Globus pallidus (tissue), 1 donor: ENCODE measurements around the gene SNX1.
"Not testable (repeated sequence)": the region's sequence is repeated elsewhere in the genome, so short reads cannot be mapped to it uniquely, and the experiment has no call there.

Experiments
- DNase-seq: peaks from one replicate; pipeline ENCODE4 v3.0.0-alpha.2; 2015; ENCODE audit warnings: low spot score

Gene SNX1

DNA sequence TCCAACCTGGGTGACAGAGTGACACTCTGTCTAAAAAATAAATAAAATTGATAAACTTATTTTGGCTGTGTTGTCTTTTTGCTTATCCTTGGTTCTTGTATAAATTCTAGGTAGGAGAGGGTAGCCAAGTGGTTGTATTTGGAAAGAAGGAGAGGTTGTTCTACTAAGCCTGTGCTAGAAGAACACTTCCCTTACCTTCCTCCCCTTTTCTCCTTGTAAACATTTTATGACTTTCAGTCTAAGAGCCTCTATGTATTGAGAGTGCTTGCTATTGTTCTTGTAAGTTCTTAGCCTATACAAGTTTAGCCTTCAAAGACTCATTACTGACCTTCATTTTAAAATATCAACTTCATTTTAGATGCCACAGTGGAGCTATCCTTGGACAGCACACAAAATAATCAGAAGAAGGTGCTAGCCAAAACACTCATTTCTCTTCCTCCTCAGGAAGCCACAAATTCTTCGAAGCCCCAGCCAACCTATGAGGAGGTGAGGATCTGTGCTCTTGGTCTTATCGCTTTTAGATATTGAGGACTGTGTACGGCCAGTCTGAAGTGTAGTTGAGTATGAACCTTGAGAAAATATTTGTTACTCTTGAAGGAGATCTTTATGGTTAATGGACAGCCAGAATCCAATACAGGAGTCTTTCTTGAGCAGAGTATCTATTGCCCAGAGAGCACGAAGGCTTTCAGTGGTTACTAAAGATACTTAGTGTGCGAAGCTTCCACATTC lies 22.1 kb downstream of the SNX1 start:
- no peak for DNase-seq

DNA sequence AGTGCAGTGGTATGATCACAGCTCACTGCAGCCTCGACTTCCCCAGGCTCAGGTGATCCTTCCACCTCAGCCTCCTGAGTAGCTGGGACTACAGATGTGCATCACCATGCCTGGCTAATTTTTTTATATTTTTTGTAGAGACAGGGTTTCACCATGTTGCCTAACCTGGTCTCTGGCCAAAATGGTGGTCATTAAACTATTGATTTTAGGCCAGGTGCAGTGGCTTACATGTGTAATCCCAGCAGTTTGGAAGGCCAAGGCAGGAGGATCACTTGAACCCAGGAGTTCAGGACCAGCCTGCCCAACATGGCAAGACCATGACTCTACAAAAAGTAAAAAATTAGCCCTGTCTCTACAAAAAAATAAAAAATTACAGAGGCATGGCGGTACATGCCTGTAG lies 24.5 kb downstream of the SNX1 start:
- not testable (repeated sequence) for DNase-seq

DNA sequence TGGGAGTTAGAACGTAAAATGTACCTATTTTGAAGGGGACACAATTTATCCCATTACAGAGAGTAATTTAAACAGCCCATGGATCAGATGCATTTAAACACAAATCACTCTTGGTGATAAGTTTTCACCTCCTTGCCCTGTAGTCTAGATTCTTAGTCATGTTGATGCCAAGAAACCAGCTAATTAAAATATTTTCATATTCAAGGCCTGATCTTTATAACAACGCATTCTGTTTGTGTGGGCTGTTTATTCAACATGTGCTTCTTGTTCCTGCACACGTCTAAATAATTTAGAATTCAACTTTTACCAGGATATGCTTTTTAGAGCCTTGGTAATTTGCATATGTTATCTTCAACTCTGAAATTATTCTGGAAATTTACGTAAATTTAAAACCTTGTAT lies 25.8 kb downstream of the SNX1 start:
- DNase-seq, result no peak

DNA sequence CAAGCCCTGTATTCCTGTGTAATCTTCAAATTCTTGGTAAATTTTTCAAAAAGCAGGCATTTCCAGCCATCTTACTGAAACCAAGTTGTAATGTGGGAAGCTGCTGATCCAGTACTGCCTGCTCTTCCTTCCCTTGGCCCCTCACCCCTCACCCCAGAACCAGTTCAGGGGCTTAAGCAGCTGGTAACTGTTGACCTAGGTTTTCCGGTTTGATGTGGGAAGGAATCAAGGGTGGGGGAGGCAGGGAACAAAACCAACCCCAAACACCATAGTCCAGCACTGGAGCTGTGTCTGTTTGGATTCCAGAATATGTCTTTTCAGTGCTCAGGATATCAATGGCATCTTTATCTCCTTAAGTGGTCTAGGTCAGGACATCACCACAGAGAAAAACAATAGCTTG lies 26.7 kb downstream of the SNX1 start:
- DNase-seq, result no peak

DNA sequence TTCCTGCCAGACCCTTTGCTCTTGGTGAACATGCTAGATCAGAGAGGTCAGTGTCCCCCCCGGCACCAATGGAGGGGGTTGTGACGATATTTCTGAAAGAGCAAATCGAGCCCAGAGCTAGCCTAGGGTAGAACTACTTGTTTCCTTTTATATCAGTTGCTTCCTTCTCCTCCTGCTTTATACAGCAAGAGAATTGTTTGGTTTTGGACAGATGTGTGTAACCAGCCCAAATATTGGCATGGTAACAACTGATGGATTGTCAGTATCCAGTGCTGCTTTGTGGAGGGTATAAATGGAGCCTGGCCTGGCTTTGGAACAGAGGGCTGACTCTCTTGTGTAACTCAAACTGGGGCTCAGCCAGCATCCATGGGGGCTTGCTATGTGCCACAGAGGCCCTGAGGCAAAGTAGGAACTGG lies 27.2 kb downstream of the SNX1 start:
- DNase-seq, result peak; percentile 99

DNA sequence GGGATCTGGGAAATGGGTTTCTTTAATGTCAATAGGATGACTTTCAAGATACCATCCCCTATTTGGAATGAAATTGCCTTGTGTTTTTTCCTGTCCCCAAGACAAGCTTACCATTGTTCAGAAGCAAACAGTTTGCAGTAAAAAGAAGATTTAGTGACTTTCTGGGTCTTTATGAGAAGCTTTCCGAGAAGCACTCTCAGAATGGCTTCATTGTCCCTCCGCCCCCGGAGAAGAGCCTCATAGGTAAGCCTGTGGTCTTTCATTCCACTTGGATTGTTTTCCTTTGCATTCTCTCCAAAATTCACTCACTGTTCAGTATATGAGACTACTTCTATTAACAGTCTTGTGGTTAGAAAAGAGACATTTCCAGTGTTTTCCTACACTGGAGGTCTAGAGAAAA lies 30.2 kb downstream of the SNX1 start:
- no peak for DNase-seq

DNA sequence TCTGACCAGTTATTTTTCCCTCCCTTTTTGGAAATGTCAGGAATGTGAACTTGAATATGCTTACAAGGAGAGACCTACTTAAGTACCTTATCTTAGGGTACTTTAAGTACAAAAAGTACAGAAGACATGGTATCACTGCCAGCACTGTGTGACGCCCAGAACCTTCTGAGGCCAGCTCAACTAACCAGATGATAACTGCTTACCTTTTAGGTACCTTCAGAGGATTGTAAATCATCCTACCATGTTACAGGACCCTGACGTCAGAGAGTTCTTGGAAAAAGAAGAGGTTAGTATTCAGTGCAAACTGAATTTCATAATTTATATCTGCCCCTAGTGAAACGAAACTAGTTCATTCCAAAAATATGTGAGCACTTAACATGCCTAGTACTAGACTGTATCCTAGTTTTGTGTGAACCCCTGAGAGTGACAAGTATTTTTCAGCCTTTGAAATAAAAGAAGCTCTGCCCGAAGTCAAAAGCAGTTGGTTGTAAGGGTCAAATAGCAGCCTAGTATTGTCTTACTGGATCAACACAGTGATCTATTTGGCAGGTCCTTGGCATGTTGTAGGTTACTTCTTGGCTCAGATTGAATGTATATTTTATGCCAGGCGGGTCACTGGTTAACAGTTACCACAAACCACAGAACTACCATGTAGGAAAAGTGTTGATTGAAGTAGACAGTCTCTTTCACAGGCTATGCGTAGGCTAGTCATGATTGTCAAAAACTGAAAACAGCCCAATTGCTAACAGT lies 31.9 kb downstream of the SNX1 start:
- DNase-seq, result no peak

DNA sequence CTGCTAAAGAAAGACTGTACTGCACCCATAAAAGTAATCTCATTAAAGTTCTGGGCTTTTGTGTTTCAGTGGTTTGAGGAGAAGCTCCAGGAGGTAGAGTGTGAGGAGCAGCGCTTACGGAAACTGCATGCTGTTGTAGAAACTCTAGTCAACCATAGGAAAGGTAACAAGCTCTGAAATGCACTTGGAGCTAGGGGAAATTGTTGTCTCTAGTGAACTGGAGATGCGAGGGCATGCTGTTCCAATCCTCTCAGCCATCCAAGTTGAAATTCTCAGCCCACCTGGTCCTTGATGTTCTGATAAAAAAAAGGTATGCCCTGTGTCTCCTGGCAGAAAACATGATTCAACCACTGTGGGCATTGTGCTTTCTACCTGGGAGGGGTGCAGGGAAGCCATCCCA lies 34.4 kb downstream of the SNX1 start:
- no peak for DNase-seq

DNA sequence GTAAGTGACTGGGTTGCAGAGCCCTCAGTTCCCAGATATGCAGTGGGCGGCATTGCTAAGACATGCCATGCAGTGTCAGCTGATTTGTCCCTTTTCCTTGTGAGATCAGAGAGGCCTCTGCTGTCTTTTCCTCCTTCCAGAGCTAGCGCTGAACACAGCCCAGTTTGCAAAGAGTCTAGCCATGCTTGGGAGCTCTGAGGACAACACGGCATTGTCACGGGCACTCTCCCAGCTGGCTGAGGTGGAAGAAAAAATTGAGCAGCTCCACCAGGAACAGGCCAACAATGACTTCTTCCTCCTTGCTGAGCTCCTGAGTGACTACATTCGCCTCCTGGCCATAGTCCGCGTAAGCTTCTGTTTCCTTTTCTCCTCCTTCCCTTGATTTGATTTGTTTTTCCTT lies 35.8 kb downstream of the SNX1 start:
- DNase-seq, result peak; percentile 71

DNA sequence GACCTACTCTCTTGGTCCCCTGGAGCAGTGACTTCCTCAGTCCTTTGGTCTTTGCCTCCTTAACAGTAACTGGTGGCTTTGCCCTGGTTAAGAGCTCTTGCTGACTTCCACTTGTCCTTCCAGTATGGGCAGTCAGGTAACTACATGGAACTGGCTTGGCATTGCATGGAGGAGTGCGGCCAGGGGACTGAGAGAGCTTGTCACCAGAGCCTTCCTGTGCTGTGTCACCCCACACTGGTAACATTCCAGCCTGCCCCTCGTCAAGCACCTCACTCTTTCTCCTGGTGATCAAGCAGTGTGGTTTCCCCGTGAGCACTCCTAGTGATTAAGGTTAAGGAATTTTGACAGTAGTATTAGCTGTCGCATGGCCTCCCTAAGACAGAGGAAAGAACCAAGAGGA lies 36.4 kb downstream of the SNX1 start:
- no peak for DNase-seq

DNA sequence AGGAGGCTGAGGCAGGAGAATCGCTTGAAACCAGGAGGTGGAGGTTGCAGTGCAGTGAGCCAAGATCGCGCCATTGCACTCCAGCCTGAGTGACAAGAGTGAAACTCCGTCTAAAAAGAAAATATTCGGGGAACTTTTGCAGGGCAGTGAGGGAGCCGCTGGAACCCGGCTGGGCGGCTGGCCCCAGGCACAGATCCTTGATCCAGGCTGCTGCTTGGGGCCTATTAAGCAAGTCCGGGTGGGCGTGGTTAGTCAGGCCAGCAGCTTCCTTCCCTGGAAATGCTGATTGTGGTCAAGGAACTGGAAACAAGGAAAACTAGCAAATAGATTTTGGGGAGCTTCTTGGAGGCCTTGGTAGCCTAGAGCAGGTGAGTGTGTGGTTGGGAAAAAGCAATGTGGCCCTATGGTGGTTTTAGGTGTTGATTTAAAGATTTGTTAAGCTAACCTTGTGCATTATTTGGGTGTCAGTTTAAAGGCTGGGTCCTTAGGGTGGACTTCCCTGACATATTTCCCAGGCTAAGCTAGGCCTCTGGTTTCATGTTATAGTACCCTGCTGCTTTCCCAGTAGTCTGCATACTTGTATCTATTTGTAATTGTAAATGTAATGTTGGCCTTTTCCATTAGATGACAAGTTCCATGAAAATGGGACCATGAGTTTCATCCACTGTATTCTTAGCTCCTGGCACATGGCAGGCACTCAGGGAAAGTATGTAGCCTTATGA lies 38.0 kb downstream of the SNX1 start:
- DNase-seq, result no peak

DNA sequence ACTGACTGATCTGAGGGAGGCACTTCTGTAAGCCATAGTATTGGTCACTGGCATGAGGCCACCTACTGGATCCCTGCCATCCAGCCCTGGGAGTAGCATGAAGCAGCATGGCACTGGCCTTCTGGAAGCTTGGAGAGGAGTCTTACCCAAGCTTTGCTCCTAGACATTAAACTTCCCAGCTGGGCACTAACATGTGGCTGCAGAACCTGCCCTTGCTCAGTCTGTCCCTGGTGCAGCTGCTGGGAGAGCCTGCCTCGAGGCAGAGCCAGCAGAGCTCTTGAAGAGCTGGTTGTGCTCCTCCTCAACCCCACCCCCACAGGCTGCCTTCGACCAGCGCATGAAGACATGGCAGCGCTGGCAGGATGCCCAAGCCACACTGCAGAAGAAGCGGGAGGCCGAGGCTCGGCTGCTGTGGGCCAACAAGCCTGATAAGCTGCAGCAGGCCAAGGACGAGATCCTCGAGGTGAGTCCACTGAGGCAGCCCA lies 38.6 kb downstream of the SNX1 start:
- DNase-seq, result peak; percentile 76

DNA sequence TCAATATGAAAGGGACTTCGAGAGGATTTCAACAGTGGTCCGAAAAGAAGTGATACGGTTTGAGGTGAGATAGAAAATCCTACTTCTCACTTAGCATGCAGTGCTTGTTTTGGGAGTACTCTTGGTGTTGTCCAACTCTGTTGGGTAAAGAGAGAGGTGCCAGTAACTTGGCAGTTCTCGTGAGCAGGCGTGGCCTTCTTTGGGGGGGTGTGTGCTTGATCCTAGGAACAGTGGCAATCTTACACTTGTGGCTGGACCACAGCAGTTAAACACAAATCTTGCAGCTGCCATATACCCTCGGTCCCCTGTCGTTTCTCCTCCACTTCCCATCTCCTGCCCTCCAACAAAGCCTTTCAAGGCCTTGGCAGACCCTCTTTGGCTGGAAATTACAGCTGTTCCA lies 40.6 kb downstream of the SNX1 start:
- no peak for DNase-seq

DNA sequence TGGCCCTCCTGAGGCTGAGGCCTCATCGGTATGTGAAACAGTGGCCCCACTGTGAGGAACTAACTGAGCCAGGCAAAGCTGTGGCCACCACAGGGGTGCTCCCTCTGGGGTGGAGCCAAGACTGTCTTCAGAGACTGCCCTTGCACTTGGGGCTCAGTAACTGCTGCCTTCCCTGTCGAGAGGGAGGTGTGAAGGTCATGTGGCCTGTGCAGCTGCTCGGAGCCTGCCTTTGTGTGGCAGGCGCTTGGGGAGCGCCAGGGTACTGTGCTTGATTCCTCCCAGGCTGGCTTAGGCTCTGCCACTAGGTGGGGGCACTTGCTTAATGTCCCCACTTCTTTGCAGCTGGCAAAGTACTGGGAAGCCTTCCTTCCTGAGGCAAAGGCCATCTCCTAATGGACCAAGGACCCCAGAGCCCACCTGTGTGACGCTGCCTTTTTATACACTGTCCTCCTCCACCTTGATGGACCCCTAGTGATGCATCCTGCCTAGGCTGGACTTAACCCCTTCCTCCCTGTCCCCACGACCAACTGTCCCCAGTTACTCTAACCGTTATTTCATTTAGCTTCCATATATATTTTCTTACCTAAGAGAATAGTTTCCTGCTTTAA lies 41.5 kb downstream of the SNX1 start:
- DNase-seq, result peak; percentile 79

DNA sequence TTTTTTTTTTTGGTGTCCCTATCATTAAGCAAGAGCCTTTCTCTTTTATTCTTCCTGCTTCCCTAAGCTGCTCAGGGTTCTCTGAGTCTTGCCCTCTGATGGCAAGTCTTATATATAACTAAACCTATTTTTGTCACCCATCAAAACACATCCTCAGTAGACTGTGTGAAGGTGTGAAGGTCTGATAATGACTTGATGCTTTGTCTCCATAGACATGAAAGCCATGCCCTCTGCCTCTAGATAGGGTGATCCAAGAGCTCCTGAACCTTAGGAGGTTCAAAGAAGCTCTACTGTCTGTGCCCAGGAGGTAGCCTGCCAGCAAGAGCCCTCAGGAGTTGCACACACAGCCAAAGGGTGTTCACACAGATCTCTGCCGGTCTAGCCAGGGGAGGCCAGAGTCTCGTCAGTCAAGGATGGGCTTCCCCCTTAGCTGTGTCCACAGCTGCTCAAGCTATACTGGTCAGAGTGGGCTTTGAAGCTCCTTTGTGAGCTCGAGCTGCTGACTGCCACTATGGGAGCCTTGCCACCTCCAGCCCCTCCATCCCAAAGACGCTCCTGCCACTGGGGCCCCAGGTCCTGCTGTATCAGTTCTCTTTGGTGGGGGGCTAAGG lies 42.7 kb downstream of the SNX1 start:
- no peak for DNase-seq

DNA sequence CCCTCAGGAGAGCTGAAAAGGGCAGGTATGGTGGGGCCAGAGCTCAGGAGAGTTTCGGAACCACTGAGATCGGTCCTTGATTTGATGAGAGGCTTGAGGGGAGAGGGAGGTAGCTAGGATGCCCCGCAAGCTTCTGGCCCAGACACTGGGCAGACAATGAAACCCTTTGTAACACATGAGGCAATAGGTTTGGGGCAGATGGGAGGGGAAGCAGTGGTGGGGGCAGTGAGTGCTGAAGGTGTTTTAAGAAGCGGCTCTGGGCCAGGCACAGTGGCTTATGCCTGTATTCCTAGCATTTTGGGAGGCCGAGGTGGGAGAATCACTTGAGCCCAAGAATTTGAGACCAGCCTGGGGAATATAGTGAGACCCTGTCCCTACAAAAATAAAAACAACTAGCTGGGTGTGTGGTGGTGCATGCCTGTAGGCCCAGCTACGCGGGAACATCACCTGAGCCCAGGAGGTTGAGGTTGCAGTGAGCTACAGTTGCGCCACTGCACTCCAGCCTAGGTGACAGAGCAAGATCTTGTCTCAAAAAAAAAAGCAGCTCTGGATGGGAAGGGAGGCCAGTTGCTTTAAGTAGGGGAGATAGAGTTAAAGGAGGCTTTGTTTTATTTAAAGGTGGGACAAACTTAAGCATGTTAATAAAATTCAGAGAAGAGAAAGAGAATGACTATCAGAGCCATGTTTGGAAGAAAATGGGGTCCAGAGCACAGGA lies 46.2 kb downstream of the SNX1 start:
- DNase-seq, result peak; percentile 81

DNA sequence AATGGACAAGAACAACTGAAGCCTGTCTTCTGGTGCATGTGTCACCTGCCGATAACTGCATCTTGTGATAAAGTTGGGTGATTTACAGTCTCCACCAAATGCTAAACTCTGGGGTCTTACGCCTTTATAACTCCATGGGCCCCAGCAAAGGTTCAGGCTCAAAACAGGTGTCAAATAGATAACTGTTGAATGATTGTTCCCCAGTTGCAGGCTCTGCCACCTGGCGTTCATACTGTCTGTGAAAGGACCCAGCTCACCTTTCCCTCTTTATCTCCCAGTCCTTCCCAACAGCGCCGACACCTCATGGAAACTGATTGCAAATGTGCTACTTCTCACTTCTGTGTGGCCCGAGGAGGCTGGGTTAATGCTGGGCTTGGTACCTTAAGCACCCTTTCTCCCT lies 47.5 kb downstream of the SNX1 start:
- no peak for DNase-seq

DNA sequence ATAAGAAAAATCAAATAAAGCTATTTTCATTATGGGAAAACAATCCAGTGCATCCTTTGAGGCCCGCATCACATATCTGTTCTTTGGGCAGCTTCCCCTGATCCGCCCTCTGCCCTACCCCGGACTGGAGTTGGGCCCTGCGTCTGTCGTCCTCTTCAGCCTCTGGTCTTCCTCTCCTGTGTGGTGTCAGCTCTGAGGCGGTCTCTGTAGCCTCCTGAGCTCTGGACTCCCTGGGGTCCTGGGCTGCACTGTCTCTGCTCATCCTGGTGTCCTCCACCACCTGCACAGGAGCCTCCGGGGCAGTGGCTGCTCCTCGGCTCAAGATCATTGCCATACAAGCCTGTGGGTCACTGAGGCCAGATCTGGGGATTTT lies 48.4 kb downstream of the SNX1 start:
- DNase-seq, result no peak

DNA sequence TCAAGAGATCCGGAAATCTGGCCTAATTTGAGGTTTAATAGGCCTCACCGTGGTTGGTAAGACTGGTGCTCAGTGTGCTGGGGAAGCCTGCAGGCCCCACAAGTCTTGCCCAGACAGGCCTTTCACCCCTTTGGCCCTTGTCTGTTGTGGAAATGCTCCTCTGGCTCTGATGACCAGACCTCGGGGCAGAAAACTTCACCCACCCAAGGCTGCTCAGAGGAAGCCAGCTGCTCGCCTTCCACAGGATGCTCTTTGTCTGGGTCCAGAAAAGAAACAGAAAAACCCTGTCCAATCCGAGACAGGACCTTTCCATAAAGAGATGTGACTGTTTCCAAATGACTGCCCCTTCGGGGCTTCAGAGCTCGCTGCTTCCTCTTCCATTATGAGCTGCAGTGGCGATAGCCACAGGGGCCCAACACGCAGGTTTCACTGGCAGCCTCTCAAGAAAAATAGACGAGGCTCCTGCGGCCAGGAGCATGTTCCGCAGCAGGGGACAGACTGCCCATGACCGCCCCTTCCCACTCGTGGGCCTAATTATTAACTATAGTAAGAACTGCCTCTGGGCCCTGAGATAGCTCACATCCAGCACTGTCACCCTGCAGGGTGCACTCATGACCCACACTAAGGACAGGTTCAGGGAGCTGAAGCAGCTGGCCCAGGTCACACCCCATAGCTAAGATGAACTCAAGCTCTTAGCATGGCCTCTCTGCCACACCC lies 48.9 kb downstream of the SNX1 start:
- peak; percentile 80 for DNase-seq

DNA sequence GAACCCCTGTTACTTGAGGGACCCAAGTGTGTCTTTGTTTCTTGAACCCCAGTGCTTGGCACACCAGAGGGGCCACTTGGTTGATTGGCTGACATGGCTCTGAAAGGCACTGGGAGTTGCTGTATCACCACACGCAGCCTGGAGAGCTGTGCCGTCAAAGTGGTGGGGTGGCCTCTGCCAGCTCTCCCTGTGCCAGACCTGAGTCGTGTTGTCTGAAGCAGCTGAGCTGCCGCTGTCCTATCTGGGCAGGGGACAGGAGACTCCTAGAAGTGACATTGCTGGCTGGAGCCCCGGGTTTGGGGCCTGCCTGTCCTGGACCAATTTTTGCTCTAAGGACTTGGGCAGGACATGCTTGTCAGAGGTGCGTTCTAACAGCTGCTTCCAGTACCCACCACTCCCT lies 50.3 kb downstream of the SNX1 start:
- no peak for DNase-seq

DNA sequence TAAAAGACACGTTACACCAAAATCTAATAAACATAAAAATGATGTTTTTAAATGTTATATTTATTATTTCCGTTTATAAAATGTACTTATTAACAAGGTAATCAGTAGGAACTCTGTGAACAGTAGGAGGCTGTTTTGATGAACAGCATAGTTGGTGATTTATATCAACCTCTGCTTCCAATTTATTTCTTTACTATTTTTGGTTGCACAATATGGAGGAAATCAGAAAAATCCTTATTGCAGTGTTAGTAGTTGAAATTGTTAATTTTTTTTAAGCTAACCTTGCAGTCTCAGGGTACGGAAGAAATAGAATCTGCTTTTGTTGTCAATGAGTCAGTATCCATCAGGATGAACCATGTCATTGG lies 50.7 kb downstream of the SNX1 start:
- DNase-seq, result no peak
